ENCODE results near the gene OTUD5.

The OTUD5 gene

DNA sequence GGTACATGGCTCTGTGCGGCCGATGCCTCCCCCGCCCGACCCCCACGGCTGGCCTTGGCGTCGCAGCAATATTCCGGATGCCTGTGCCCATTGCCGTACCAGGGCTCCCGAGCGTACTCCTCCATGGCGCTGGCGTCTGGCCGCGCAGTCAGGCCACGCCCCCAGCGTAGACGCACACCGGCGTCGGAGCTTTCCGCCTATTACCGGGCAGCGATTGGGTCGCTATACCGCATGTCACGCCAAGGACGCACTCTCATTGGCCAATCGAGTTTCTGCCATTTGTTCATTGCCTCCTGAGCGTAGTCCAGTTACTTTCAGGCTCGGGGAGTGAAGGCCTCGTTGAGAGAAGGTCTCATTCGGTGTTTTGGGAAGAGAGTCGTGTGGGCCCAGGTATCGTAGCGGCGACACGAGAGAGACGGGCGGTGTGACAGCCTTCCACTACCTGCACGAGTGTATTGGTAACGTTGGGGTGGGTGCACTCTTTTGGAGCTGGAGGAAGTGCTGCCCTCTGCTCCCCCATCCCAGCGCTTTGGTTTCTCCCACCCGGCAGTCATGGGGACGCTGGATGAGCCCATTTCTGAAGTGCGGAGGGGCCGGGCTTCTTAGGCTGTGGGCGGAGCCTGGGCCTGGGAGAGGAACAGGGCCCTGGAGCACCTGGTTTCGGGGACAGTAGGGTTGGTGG lies 59.6 kb downstream of the OTUD5 start, which contains the start of the genes PQBP1 and TIMM17B (continued):
- TF ChIP-seq, protein P1, sequence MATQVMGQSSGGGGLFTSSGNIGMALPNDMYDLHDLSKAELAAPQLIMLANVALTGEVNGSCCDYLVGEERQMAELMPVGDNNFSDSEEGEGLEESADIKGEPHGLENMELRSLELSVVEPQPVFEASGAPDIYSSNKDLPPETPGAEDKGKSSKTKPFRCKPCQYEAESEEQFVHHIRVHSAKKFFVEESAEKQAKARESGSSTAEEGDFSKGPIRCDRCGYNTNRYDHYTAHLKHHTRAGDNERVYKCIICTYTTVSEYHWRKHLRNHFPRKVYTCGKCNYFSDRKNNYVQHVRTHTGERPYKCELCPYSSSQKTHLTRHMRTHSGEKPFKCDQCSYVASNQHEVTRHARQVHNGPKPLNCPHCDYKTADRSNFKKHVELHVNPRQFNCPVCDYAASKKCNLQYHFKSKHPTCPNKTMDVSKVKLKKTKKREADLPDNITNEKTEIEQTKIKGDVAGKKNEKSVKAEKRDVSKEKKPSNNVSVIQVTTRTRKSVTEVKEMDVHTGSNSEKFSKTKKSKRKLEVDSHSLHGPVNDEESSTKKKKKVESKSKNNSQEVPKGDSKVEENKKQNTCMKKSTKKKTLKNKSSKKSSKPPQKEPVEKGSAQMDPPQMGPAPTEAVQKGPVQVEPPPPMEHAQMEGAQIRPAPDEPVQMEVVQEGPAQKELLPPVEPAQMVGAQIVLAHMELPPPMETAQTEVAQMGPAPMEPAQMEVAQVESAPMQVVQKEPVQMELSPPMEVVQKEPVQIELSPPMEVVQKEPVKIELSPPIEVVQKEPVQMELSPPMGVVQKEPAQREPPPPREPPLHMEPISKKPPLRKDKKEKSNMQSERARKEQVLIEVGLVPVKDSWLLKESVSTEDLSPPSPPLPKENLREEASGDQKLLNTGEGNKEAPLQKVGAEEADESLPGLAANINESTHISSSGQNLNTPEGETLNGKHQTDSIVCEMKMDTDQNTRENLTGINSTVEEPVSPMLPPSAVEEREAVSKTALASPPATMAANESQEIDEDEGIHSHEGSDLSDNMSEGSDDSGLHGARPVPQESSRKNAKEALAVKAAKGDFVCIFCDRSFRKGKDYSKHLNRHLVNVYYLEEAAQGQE (tag by site-specific recombination; IDR thresholded peaks at IDR 0.05): peak; percentile 19; the same call in 1 of the 2 replicates
- TF ChIP-seq TCF7L2 (IDR thresholded peaks at IDR 0.05; ENCODE audit: borderline replicate concordance, low read depth, low read length) (peak; percentile 52; the same call in 1 of the 2 replicates), KLF10 (tag by site-specific recombination; IDR thresholded peaks at IDR 0.05) (no peak; the same call in 1 of the 2 replicates), ZSCAN30 (tag by site-specific recombination; IDR thresholded peaks at IDR 0.05) (peak; percentile 54; the same call in 1 of the 2 replicates), ZBTB20 (tag by site-specific recombination; IDR thresholded peaks at IDR 0.05) (peak; percentile 67), KLF9 (tag by site-specific recombination; IDR thresholded peaks at IDR 0.05; ENCODE audit: low read depth) (peak; percentile 31; the same call in 1 of the 2 replicates), ZNF501 (tag by site-specific recombination; IDR thresholded peaks at IDR 0.05) (peak; percentile 95), ZNF660 (tag by site-specific recombination; IDR thresholded peaks at IDR 0.05) (0 out of 2 replicates have a peak, but pooled peaks have one; percentile 59), ZNF114 (tag by site-specific recombination; IDR thresholded peaks at IDR 0.05) (no peak), ZNF621 (tag by site-specific recombination; IDR thresholded peaks at IDR 0.05) (no peak), ZFP41 (tag by site-specific recombination; IDR thresholded peaks at IDR 0.05; ENCODE audit: borderline replicate concordance) (no peak), ZNF2 (tag by site-specific recombination; IDR thresholded peaks at IDR 0.05) (peak; percentile 90), ZNF335 (tag by site-specific recombination; conservative IDR thresholded peaks at IDR 0.05) (0 out of 2 replicates have a peak, but pooled peaks have one; percentile 67), ZNF514 (tag by site-specific recombination; IDR thresholded peaks at IDR 0.05) (no peak), ZNF391 (tag by site-specific recombination; IDR thresholded peaks at IDR 0.05; ENCODE audit: borderline replicate concordance, low read depth) (0 out of 2 replicates have a peak, but pooled peaks have one; percentile 48), ZNF274 (IDR thresholded peaks at IDR 0.05; ENCODE audit: low read length) (no peak), ZNF274 (tag by site-specific recombination; IDR thresholded peaks at IDR 0.05; ENCODE audit: borderline replicate concordance) (no peak), ZNF214 (tag by site-specific recombination; IDR thresholded peaks at IDR 0.05; ENCODE audit: borderline replicate concordance) (no peak), ZNF473 (tag by site-specific recombination; IDR thresholded peaks at IDR 0.05) (no peak), ZNF629 (tag by site-specific recombination; IDR thresholded peaks at IDR 0.05) (peak; percentile 53)
- TF ChIP-seq, protein P2, sequence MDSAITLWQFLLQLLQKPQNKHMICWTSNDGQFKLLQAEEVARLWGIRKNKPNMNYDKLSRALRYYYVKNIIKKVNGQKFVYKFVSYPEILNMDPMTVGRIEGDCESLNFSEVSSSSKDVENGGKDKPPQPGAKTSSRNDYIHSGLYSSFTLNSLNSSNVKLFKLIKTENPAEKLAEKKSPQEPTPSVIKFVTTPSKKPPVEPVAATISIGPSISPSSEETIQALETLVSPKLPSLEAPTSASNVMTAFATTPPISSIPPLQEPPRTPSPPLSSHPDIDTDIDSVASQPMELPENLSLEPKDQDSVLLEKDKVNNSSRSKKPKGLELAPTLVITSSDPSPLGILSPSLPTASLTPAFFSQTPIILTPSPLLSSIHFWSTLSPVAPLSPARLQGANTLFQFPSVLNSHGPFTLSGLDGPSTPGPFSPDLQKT (IDR thresholded peaks at IDR 0.05; ENCODE audit: borderline replicate concordance, low read depth, low read length): no peak
- TF ChIP-seq, protein P3, sequence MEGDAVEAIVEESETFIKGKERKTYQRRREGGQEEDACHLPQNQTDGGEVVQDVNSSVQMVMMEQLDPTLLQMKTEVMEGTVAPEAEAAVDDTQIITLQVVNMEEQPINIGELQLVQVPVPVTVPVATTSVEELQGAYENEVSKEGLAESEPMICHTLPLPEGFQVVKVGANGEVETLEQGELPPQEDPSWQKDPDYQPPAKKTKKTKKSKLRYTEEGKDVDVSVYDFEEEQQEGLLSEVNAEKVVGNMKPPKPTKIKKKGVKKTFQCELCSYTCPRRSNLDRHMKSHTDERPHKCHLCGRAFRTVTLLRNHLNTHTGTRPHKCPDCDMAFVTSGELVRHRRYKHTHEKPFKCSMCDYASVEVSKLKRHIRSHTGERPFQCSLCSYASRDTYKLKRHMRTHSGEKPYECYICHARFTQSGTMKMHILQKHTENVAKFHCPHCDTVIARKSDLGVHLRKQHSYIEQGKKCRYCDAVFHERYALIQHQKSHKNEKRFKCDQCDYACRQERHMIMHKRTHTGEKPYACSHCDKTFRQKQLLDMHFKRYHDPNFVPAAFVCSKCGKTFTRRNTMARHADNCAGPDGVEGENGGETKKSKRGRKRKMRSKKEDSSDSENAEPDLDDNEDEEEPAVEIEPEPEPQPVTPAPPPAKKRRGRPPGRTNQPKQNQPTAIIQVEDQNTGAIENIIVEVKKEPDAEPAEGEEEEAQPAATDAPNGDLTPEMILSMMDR (tag by site-specific recombination; IDR thresholded peaks at IDR 0.05): peak; percentile 20; the same call in 1 of the 2 replicates
- TF ChIP-seq, protein P4, sequence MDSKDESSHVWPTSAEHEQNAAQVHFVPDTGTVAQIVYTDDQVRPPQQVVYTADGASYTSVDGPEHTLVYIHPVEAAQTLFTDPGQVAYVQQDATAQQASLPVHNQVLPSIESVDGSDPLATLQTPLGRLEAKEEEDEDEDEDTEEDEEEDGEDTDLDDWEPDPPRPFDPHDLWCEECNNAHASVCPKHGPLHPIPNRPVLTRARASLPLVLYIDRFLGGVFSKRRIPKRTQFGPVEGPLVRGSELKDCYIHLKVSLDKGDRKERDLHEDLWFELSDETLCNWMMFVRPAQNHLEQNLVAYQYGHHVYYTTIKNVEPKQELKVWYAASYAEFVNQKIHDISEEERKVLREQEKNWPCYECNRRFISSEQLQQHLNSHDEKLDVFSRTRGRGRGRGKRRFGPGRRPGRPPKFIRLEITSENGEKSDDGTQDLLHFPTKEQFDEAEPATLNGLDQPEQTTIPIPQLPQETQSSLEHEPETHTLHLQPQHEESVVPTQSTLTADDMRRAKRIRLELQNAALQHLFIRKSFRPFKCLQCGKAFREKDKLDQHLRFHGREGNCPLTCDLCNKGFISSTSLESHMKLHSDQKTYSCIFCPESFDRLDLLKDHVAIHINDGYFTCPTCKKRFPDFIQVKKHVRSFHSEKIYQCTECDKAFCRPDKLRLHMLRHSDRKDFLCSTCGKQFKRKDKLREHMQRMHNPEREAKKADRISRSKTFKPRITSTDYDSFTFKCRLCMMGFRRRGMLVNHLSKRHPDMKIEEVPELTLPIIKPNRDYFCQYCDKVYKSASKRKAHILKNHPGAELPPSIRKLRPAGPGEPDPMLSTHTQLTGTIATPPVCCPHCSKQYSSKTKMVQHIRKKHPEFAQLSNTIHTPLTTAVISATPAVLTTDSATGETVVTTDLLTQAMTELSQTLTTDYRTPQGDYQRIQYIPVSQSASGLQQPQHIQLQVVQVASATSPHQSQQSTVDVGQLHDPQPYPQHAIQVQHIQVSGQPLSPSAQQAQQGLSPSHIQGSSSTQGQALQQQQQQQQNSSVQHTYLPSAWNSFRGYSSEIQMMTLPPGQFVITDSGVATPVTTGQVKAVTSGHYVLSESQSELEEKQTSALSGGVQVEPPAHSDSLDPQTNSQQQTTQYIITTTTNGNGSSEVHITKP (tag by site-specific recombination; IDR thresholded peaks at IDR 0.05): peak; percentile 100
- TF ChIP-seq, protein P5, sequence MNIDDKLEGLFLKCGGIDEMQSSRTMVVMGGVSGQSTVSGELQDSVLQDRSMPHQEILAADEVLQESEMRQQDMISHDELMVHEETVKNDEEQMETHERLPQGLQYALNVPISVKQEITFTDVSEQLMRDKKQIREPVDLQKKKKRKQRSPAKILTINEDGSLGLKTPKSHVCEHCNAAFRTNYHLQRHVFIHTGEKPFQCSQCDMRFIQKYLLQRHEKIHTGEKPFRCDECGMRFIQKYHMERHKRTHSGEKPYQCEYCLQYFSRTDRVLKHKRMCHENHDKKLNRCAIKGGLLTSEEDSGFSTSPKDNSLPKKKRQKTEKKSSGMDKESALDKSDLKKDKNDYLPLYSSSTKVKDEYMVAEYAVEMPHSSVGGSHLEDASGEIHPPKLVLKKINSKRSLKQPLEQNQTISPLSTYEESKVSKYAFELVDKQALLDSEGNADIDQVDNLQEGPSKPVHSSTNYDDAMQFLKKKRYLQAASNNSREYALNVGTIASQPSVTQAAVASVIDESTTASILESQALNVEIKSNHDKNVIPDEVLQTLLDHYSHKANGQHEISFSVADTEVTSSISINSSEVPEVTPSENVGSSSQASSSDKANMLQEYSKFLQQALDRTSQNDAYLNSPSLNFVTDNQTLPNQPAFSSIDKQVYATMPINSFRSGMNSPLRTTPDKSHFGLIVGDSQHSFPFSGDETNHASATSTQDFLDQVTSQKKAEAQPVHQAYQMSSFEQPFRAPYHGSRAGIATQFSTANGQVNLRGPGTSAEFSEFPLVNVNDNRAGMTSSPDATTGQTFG (tag by site-specific recombination; IDR thresholded peaks at IDR 0.05; ENCODE audit: borderline replicate concordance): no peak
- TF ChIP-seq, protein P6, sequence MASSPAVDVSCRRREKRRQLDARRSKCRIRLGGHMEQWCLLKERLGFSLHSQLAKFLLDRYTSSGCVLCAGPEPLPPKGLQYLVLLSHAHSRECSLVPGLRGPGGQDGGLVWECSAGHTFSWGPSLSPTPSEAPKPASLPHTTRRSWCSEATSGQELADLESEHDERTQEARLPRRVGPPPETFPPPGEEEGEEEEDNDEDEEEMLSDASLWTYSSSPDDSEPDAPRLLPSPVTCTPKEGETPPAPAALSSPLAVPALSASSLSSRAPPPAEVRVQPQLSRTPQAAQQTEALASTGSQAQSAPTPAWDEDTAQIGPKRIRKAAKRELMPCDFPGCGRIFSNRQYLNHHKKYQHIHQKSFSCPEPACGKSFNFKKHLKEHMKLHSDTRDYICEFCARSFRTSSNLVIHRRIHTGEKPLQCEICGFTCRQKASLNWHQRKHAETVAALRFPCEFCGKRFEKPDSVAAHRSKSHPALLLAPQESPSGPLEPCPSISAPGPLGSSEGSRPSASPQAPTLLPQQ (tag by site-specific recombination; IDR thresholded peaks at IDR 0.05): peak; percentile 90
